HL-60/S4 treated with retinoic acid at 250 ng/mL for 4 days and 3 days (cell line): ENCODE results near the gene TPRN.

Source experiments
- in situ Hi-C: fragments of 300-500 bp; cut with MboI; formaldehyde crosslinking; loops from 2 replicates; pipeline ENCODE4 v1.7.0; 2022; ENCODE audit warnings: low sequenced_read_pairs

TPRN gene

GRCh38 chr9:137175345-137175961 lies 25.1 kb downstream of the TPRN start:
- in situ Hi-C loops: no loop called here

GRCh38 chr9:137174722-137175293 lies 25.7 kb downstream of the TPRN start:
- in situ Hi-C loops: no loop called here

DNA sequence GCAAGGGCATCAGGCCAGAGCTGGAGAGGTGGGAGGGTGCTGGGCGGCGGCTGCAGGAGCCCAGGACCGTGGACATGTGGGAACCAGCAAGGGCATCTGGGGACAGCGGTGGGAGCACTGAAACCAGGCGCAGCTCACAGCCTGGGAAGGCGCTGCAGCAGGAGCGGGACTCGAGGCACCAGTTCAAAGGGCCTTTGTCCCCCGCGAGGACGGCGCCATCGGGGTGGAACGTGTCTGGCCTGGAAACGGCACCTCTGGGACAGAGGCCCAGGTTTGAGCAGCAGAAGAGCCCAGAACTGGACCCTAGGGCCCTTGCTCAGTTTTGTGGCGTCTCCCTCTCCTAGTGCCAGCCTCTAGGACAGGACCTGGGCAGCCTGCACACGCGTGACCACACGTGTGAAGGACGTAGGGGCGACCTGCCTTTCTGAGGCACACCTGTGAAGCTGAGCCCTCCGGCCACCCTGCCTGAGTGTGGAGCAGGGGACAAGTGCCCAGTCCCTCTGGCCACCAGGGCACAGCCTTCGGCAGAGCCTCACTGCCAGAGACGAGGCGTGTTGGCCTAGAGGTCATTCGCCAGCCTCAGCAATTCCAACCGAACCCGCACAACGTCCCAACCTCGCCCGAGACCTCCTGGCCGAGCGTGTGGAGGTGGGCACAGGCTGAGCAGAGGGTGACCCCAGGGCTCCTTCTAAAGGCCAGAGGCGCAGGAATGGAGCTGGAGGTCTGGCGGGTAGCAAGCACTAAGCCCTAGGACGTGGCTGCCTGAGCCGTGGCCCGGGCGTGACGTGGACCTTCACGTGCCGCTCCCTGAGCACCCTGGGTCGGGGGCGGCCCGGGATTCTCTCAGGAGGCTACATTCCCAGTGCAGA lies 26.5 kb downstream of the TPRN start:
- in situ Hi-C loops: no loop called here

DNA sequence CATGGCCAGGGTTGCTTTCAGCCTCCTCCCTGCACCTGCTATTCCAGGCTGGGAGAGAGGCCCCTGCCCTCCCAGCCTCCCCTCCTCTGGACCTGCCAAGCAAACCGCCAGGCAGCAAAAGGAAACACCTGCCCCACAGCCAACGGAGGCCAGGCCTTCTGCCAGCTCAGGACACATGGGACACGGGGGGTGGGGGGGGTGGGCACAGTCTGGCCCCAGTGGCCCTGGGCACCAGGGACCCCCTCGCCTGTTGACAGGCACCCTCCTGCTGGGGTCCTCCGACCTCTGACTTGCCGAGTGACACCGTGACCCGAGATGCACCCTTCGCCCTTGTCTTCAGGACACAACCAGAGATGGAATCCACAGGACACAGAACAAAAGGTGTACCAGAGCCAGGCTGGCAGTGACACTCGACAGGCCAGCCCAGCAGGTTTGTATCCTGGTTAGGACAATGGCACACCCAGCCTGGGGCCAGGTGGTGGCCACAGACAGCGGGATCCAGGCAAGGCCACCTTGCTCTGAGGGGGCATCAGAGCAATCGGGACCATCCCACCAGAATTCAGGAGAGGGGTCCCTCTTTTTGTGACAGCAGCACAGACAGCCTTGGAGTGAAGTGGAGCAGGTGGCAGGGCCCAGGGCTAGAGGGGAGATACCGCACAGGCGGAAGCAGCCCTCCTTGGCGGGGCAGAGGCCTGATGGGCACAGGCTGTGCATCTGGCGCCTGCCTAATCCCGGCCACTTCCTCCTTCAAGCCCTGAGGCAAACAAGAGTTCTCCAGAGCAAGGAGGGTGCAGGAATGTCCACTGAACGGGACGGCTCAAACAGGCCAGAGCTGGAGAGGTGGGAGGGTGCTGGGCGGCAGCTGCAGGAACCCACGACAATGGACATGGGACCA lies 27.4 kb downstream of the TPRN start:
- in situ Hi-C loops: no loop called here

GRCh38 chr9:137171149-137171900 lies 29.2 kb downstream of the TPRN start:
- in situ Hi-C loops: no loop called here

DNA sequence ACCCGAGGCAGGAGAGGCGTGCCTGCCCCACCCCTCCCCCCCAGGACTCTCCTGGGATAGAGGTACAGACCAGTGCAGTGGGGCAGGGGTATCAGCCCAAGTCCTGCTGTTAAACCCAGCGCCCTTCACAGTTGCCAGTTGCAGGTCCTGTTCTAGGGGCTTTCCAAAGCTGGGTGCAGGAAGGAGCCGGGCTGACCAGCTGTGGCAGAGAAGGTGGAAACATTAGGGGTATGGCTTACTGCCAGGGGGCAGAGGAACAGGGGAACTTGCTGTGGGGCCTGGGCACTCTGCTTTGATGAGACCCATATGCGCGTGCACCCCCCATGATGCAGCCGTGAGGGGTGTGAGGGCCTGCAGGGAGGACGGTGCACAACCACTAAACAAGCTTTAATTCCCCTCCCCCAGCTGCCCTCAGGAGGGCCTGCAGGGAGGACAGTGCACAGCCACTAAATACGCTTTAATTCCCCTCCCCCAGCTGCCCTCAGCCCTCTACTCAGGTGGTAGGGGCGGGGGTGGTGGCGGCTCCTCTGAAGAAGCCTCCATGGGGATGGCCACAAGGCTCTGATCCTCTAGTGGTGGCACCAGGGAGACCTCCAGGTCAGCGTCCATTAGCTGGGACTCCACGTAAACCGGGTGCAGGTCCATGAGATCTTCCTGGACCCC lies 29.9 kb downstream of the TPRN start:
- in situ Hi-C loops: no loop called here

DNA sequence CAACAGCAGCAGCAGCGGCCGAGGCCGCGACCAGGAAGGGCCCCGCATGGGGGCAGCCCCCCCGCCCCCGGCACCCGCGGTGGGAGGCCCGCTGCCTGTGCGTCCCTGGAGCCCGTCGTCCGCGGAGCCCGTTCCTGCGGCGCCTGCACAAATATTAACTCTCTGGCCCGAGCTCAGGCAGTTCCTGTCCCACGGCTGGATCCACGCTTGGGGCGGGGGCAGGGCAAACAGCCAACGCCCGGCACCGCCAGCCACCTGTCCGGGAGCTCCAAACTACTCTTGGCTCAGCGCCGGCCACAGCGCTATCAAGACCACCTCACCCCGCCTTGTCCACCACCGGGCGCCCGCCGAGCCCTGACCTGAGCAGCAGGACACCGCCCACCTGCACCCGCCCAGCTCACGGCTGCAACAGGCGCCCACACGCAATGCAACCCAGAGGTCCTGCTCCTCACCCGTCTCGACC lies 30.6 kb downstream of the TPRN start, which contains the start of gene LRRC26:
LRRC26 (minus strand) TSS at position 156 of the 463 bp plus-strand sequence; CDS start at position 48, 108 bp downstream.
- in situ Hi-C loops: no loop called here

DNA sequence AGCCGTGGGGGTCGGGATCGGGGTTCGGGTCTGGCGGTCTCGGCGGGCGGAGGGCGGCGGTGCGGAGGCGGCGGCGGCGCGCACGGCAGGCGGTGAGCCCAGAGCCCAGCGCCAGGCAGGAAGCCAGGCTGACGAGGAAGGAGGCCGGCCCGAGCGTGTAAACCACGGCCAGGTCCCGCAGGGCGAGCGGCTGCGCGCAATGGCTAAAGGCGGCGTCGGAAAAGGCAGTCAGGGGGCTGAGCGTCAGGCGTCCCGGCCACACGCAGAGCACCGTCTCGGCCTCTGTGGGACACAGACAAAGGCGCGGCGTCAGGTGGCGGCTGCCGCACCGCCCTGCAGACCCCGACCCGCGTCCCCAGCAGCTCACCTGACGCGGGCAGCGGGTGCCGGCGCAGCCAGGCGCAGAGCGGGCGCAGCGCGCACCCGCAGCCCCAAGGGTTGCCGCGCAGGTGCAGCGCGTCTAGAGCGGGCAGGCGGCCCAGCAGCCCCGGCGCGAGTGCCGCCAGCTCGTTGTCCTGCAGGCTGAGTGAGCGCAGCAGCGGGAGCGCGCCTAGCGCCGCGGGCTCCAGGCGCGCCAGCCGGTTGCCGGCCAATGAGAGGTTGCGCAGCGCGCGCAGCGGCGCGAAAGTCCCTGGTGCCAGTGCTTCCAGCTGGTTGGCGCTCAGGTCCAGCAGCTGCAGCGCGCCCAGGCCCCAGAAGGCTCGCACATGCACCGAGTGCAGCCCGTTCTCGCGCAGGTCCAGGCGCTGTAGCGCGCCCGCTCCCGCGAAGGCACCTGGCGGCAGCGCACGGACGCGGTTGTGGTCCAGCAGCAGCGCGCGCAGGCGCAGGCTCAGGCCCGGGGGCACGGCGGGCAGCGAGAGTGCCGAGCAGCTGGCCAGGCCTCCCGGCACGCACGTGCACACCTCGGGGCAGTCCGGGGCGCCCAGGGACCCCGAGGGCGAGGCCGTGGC lies 31.4 kb downstream of the TPRN start:
- in situ Hi-C loops: no loop called here

DNA sequence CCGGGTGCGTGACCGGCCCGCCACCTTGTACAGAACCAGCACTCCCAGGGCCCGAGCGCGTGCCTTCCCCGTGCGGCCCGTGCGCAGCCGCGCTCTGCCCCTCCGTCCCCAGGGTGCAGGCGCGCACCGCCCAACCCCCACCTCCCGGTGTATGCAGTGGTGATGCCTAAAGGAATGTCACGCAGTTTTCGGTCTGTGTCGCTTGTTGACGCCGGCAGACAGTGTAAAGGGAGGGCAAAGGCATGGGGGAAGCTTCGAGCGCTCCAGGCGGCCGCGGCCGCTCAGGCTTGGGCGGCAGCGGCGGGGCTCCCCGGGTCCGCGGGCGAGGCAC lies 32.0 kb downstream of the TPRN start:
- in situ Hi-C loops: no loop called here

- in situ Hi-C loops: no loop called here
Measured at GRCh38 chr9:137167747-137168572, 32.6 kb downstream of the TPRN start.

DNA sequence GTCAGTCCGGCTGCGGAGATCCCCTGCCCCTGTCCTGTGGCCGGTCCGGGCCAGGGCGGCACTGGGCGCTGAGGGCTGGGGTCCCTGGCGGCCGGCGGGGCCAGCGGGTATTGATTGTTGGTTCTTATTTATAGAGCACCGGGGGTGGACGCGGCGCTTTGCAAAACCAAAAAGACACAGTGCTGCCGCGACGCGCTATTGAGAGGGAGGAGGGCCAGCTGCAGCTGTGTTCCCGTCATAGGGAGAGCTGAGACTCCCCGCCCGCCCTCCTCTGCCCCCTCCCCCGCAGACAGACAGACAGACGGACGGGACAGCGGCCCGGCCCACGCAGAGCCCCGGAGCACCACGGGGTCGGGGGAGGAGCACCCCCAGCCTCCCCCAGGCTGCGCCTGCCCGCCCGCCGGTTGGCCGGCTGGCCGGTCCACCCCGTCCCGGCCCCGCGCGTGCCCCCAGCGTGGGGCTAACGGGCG lies 33.2 kb downstream of the TPRN start:
- in situ Hi-C loops: no loop called here

DNA sequence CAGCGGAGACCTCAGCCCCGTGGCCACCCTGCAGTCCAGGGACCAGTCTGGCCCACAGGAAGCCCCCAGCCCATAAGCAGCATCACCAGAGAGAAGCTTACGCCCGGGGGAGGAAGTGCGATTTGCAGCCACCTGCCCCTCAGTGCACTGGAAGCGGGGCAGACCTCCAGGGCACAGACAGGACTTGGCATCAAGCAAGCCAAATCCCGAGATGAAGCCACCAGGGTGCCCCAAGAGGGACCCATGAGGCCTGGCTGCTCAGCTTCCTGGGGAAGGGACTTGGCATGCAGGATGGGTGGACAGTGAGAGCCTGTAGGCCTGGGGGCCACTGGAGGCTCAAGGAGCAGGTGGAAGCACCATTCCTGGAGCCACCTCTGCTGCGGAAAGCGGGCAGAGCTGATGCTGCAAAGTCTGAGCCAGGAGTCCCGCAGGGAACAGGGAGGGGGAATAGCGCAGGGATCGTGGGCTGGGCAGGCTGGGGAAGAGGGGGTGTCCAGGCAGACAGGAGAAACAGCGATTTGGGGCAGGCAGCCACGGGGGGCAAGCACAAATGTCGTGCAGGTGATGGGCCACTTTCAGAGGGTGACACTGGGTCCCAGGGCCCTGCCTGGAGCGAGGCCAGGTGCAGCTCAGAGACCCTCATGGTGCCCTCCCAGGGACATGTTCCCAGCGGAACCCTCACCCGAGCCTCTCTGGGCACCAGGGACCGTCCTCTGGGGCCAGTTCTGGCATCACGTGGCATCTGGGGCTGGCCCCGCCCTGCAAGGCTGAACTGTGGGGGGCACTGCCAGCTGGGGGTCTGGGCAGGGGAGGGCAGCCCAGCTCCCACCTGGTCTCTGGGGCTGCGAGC lies 33.9 kb downstream of the TPRN start:
- in situ Hi-C loops: no loop called here

- in situ Hi-C loops: no loop called here
Measured at GRCh38 chr9:137165250-137165836, 35.2 kb downstream of the TPRN start.

DNA sequence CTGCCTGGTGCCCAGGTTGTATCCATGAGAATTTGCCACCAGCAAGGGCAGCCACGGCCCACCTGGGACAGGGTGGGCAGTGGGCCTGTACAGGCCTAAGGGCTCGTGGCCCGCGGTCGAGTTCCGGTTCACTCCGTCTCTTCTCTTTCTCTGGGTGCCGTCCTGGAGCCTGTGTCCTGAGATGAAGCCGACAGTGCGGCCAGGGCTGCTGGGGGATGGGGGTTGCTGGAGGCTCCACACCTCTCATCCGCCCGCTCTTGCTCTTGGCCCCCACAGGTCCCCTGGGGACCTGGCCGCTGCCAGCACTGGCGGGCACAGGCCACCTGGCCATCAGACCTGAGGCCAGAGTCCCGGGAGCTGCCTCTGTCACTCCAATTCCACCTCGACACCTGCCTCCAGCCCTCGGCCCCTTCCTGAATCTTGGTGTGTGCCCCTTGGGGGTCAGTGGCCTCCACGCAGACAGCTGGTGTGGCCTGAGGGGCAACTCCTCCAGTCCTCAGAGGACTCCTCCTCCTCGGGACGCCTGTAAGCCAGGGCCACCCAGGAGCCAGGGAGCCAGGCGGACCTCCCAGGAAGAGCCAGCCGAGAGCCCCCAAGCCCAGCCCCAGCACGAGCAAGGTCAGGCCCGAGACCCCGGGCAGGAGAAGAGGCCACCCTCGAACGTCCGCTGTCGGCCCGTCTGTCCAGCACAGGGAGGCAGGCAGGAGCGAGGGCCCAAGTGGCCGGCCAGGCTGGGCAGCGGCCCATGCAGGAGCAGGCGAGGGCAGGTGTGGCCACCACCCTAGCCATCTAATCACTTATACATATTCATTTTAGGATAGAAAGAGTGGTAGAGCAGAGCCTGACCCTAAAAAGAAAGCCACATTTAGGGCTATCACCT lies 35.9 kb downstream of the TPRN start:
- in situ Hi-C loops: no loop called here

DNA sequence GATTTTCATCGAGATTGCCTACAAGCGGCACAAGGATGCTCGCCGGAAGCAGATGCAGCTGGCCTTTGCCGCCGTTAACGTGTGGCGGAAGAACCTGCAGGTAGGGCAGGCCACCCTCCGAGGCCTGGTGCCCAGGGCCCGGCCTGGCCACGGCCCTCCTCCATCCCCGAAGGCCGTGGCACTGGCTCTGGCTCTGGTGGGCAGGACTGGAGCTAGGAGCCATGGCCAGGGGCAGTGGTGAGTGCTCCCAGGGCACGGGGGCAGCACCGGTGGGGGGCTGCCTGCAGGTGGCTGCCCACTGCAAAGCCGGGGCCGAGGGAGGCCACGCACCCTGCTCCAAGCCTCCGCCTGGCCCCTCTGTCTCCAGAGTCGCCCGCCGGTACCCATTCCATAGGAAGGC lies 36.7 kb downstream of the TPRN start:
- in situ Hi-C loops: no loop called here
